VCaP (cell line): ENCODE data around the gene ABLIM3.

Source experiments
- H3K27ac ChIP-seq: fragments of 450-650 bp; 2 replicates; pipeline ENCODE4 v1.5.1; 2017
- CTCF ChIP-seq: fragments of 450-650 bp; conservative IDR thresholded peaks from 2 replicates; pipeline ENCODE4 v1.5.1; 2017; ENCODE audit warnings: mild to moderate bottlenecking, moderate library complexity

Gene ABLIM3

DNA sequence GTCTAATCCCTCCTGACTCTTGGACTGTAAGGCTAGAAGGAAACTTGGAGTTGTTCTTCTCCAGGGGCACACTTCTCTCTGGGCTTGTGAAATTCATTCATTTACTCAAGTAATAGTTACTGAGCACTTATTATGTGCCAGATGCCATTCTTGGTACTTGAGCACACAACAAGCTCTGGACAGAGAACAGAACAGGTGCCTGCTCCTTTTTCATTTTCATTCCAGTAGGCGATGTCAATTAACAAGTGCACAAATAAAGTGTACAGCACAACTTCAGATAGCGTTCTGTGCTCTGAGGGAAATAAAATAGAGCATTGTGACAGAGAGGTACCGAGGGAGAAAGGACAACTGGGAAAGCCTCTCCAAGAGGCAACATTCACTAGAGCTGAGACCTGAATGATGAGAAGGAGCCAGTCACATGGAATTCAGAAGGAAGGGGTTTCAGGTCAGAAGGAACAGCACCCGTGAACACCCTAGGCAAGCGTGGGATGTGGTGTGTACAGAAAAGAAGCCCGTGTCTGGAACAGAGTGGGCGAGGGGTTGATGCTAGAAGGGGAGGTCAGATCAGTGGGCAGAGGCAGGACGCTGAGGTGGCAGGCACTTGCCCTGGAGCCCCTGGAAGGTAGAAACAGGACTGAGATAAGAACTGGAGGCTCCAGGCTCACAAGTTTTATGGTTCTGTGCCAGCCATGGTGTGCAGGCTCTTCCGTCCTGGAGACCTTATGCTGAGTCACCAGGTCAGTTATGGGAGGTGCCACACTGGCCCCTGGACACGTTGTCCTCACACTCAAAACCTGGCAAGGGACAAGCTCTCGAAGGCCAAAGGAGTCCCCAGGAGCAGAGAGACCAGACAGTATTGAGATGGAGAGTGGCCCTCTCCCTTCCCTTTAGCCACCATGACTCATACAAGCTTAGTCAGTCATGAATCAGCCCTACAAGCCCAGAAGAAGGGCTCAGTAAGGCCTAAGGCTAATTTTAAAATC lies 7.2 kb upstream of the ABLIM3 start:
- TF ChIP-seq CTCF: no peak
- no peak overlapping the region for H3K27ac ChIP-seq

DNA sequence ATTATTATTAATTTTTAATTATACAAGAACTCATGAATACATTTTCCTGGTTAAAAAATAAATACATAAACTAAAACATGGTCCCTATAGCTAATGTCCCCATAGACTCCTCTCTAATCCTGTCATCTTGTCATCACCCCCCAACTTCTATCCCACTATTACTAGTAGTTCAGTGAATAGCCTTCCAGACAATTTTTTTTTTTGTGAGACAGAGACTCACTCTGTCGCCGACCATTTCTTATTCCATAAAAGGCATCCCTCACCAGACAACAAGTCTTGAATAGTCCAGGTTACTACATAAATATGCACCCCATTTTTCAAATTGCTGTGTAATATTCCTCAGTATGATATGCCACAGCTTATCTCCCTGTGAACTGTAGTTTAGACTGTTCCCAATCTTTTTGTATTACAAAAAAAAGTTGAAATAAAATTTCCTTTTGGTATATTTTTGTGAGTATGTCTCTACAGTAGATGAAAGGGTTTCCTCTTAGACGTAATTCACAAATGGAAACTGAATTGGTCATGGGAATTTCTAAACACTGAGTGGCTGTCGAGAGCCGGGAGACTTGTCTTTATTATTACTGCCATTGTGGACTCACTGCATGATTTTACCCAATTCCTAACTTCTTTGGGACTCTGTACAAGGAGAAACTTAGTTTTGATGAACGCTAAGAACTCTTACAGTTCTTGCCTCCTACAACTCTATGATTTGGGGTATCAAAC lies 6.4 kb upstream of the ABLIM3 start:
- no peak for TF ChIP-seq CTCF
- H3K27ac ChIP-seq: no peak overlapping the region

GRCh38 chr5:149135536-149136201 lies 5.6 kb upstream of the ABLIM3 start:
- no peak overlapping the region for H3K27ac ChIP-seq
- TF ChIP-seq CTCF: no peak

- no peak overlapping the region for H3K27ac ChIP-seq
- no peak for TF ChIP-seq CTCF
These were observed 2.9 kb upstream of the ABLIM3 start for GRCh38 chr5:149138182-149138923.

GRCh38 chr5:149140197-149141002 lies 893 bp upstream of the ABLIM3 start:
- no peak for TF ChIP-seq CTCF
- 0 out of 2 replicates have a peak overlapping the region, but pooled peaks have one; percentile 83 for H3K27ac ChIP-seq

DNA sequence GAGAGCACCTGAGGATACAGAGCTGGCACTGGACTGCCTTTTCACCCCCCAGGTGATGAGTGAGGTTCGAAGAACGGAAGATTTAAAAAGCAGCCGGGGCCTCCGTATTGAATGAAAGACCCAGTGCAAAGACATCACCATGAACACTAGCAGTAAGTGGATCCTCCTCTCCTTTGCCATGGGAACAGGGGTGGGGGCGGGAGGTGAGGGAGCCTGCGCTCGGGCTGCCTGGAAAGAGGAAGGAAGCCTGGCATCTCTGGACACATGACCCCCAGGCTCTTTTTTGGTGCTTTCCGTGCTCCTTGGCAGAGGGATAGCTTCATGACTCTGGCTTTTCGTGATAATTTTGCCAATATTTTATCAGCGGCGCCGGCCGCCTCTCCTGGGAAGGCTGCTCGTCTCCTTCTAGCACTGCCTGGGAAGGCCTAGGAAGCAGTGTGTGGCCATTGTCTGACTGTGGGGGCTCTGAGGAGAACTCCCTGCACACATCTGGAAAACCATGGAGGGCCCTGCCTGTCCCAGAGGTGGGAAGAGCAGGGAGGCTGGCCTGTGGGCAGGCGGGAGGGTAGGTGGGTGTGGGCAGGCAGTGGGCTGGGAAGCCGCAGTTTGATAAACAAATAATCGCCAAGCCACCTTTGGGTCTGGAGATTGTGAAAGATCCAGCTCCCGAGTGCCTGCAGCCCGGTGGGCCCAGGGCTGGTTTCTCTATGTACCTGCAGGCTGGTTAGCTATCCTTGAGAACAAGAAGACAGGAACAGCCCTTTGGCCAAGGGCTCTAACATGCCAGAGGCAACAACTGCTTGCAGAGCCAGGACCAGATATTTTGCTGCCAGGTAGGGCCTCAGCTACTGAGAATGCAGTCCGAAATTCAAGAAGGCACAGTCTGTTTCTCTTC lies 911 bp downstream of the ABLIM3 start:
- TF ChIP-seq CTCF: no peak
- peak overlapping the region; percentile 83 for H3K27ac ChIP-seq
